HG02870 (cell line): ENCODE results near the gene TMEM176A.

Source experiments
- ATAC-seq: cut with Tn5 transposase; IDR thresholded peaks from one replicate; pipeline ENCODE4 v1.9.1; 2021; ENCODE audit warnings: mild to moderate bottlenecking, moderate library complexity; ENCODE audit not compliant: unreplicated experiment

The TMEM176A gene

GRCh38 chr7:150787321-150788281 is 13.0 kb upstream of the TMEM176A start:
- no peak for ATAC-seq

DNA sequence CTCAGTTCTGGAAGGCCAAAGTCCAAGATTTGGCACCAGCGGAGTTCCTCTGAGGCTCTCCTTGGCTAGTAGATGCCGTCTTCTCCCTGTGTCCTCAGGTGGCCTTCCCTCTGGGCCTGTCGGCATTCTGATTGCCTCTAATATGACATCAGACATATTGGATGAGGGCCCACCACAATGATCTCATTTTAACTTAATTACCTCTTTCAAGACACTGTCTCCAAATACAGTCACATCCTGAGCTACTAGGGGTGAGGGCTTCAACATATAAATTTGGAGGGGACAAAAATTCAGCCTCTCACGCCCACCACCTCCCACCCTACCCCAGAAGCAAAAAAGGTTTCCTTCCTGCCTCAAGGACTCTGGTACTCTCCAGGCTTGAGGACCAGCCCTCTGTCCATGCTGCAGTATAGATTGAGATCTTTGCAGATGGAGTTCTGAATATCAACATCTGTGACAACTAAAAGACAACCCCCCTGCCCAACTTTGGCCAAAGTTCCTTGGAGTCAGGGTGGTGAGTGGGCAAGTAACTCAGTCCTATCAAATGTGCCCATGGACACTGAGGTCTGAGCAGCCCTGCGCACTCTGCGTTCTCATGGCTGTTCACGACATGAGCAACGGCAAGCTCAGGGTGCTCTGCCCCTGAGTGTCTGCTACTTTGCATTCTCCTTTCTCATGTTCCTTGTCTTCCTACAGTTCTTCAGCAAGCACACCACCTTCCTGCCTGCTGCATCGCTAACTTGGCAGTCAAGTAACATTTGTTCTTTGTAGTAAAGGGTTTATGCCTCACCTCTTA is 11.9 kb upstream of the TMEM176A start:
- no peak for ATAC-seq

DNA sequence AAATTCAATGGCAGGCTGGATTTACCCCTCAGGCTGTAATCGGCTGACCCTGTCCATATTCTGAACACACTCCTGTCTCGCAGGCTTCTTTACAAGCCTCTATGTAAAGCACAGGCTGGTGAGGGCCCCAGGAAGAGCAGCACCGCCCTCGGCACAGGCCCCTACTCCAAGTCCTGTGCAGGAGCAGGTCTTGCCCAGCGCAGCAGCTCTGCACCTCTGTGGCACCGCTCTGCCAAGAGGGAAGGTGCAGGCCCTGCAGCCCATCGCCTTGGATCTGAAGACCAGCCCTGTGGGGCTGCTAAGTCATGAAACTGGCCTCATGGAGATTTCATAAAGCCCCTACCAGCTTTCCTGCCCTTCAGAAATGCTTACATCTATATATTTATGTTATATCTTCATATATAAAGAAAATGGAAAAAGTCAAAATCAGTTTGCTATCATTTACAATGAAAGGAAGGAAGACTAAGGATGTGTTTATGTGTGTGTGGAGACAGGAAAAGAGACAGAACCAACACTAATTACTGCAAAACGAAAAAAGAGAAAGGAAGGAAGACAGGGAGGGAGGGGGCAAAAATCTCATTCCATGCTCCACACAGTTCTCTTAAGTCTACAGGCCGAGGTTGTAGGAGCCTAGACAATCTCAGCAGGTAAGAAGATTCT is 10.0 kb upstream of the TMEM176A start:
- ATAC-seq, result no peak

- no peak for ATAC-seq
Measured at GRCh38 chr7:150791304-150791703, 9.3 kb upstream of the TMEM176A start.

GRCh38 chr7:150791746-150792452 is 8.7 kb upstream of the TMEM176A start:
- no peak for ATAC-seq

DNA sequence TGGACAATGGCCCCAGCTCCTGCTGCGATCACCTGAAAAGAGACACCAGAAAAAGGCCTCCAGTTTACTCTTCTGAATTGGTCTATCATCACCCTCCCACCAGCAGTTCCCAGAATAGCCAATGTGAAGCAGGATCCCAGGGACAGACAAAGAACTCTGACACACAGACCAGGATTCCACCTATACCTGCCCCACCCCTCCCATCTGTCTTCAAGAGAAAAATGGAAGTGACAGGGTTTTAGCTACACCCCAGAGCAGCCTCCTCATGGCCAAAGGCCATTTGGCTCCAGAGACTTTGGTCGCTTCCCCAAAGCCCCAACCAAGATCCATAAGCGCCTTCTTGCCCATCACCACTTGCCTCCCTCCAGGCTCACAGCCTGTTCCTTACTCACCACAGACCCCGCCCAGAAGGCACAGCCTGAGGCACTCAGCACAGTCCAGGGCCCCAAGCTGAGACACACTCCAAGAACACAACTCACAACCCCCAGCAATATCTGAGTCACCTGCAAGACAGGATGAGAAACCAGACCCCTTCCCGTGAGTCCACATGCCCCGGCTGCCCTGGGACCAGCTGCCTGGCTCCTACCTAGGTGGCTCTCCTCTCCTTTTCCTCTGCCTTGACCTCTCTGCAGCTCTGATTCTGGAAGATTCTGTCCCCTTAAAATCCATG is 6.9 kb upstream of the TMEM176A start:
- no peak for ATAC-seq

DNA sequence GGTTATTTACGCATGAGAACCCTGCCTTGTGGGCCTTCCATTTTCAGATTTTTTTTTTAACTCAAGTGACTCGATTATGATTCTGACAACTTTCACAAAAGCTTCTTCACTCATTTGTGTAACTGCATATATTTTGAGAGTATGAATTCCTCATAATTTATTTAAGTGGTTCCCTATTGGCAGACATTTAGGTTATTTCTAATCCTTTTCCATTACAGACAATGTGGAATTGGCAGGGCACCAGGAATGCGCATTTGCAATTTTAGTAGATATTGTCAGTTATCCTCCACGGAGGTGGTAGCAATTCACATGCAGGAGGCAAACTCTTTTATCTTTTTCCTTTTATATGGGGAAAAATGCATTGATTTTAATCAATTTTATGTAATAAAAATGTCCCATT is 2.9 kb upstream of the TMEM176A start:
- no peak for ATAC-seq

DNA sequence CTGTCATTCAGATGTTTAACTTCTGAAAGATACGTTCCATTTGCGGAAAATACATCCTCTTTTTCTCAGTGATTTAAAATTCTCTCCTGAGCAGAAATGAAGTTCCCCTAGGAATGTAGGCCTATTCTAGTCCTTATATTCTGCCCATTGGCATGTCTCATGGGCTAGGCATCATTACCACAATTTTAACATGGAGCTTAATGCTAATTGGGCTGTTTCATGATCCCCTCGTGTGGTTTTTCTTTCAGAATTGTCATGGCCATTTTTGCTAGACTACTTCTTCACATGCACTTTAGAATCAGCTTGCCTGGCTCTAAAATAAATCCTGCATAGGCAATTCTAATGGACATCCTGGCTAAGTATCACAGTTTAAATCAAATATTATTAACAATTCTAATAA is 1.4 kb upstream of the TMEM176A start:
- ATAC-seq, result no peak

- no peak for ATAC-seq
Measured at GRCh38 chr7:150799741-150800580, 608 bp upstream of the TMEM176A start, which contains the start of gene TMEM176B. Gene TMEM176B, minus strand, starts transcription at chr7:150800364. Its CDS starts 3,795 bp downstream, at chr7:150796569.

- no peak for ATAC-seq
Measured at GRCh38 chr7:150801242-150801945, 825 bp downstream of the TMEM176A start.

DNA sequence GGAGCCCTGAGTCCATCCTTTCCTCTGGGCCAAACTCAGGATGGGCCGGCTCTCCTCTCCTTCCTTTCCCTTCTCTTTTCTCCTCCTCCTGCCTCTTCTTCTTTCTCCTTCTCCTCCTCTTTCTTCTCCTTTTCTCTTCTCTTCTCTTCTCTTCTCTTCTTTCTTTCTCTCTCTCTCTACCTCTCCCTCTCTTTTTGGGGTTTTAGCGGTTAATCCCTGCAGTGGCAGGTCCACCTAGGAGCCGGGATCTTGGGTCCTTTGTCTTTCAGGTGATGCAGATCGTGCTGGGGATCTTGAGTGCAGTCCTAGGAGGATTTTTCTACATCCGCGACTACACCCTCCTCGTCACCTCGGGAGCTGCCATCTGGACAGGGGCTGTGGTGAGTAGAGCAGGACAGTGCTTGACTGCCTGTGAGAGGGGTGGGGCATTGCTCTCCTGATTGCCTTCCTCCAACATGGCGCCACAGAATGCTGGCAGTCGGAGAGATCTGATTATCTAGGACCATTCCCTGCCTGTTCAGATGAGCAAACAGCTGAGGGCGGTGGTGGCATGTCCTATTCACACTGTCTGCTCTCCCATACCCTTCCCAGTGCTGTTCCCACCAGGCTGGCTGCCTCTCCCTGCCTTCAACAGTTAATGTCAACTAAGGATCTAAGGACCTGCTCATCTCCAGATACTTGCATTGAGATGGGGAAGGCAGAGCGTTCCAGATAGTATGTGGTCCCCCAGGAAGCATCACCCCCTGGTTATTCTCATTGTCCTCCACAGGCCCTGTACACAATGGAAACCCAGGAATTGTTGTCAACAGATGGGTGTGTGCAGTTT is 1.6 kb downstream of the TMEM176A start:
- ATAC-seq, result no peak

DNA sequence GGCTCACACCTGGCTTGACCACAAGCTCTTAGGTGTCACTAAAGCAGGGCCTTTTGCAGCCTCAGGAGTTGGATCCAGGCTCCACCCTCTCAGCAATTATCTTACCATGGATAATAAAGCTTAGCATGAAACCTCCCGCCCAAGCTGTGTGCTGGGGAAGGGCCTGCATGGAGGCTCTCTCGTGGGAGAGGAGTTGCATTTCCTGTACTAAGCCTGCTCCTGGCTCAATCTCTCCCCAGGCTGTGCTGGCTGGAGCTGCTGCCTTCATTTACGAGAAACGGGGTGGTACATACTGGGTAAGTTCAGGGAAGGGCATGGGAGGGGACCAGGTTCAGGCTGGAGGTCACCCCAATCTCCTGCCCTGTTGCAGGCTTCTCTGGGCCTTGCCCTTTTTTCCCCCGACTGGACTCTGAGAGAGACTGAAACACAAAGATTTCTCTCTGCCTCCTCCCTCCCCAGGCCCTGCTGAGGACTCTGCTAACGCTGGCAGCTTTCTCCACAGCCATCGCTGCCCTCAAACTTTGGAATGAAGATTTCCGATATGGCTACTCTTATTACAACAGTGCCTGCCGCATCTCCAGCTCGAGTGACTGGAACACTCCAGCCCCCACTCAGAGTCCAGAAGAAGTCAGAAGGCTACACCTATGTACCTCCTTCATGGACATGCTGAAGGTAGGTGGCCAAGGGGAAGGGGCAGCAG is 2.7 kb downstream of the TMEM176A start:
- no peak for ATAC-seq

GRCh38 chr7:150804802-150805201 is 4.2 kb downstream of the TMEM176A start:
- ATAC-seq, result no peak

- ATAC-seq, result no peak
Measured at GRCh38 chr7:150805864-150806263, 5.3 kb downstream of the TMEM176A start.

GRCh38 chr7:150806454-150806853 is 5.9 kb downstream of the TMEM176A start:
- no peak for ATAC-seq

DNA sequence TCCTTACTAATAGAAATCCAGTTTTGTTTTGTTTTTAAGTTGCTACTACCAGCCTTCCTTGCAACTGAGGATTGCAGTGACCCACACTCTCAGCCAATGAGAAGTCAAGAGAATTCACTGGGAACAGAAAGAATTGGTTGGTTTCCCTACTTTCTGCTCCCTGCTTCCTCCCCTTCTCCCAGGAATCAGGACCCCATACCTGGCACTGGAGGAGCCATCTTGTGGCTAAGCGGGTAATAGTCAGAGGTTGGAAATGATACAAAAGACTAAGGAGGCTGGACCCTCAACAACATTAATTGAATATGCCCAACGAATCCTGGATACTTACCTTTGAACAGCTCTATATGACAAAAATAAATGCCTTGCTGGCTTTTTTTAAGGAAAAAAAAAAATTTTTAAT is 6.3 kb downstream of the TMEM176A start:
- no peak for ATAC-seq
